ENCODE measurements around the gene RFTN1.

DNA sequence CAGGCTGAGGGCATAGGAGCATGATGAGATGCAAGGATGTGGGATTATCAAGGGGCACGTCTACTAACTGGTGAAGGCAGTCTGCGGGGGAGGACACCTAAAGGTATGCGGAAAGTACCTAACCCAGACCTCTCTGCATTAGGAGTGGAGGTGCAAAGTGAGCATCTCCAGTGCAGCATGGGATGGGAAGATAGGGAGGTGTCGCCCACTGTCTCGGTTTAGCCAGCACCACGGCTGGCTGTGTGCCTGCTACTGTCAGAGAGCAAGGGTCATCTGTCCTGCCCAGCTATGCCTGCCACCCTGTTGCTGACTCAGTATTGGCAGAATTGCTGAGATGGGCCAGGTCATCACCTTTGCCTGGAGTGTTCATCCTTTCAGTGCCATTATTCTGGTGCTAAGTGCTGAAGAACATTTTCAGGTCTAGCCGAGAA lies 208.4 kb downstream of the RFTN1 start:
- TF ChIP-seq YY1 (IDR thresholded peaks at IDR 0.05; ENCODE audit: low read depth, low read length), result no peak
- TF ChIP-seq, protein P1, sequence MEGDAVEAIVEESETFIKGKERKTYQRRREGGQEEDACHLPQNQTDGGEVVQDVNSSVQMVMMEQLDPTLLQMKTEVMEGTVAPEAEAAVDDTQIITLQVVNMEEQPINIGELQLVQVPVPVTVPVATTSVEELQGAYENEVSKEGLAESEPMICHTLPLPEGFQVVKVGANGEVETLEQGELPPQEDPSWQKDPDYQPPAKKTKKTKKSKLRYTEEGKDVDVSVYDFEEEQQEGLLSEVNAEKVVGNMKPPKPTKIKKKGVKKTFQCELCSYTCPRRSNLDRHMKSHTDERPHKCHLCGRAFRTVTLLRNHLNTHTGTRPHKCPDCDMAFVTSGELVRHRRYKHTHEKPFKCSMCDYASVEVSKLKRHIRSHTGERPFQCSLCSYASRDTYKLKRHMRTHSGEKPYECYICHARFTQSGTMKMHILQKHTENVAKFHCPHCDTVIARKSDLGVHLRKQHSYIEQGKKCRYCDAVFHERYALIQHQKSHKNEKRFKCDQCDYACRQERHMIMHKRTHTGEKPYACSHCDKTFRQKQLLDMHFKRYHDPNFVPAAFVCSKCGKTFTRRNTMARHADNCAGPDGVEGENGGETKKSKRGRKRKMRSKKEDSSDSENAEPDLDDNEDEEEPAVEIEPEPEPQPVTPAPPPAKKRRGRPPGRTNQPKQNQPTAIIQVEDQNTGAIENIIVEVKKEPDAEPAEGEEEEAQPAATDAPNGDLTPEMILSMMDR (IDR thresholded peaks at IDR 0.05; ENCODE audit: control extremely low read depth in 1 of 3, insufficient read depth in 1 of 3, low read depth in 1 of 3, low read length in 3 of 3), result no peak
- no peak for TF ChIP-seq SP1 (IDR thresholded peaks at IDR 0.05; ENCODE audit: low read depth, low read length)
- no peak for TF ChIP-seq MAFK (IDR thresholded peaks at IDR 0.05; ENCODE audit: low read depth, low read length)
- TF ChIP-seq POLR2A (IDR thresholded peaks at IDR 0.05; ENCODE audit: control extremely low read depth in 1 of 2, low read depth in 2 of 2, low read length in 2 of 2), result no peak
- TF ChIP-seq CREB1 (IDR thresholded peaks at IDR 0.05), result no peak
- no peak for TF ChIP-seq SRF (IDR thresholded peaks at IDR 0.05; ENCODE audit: low read depth, low read length)
- no peak for TF ChIP-seq EZH2 (IDR thresholded peaks at IDR 0.05; ENCODE audit: low read depth, low read length, severe bottlenecking)
- no peak for TF ChIP-seq TCF12 (IDR thresholded peaks at IDR 0.05; ENCODE audit: low read depth, low read length)
- no peak for TF ChIP-seq JUND (IDR thresholded peaks at IDR 0.05; ENCODE audit: low read length)
- TF ChIP-seq GABPA (IDR thresholded peaks at IDR 0.05; ENCODE audit: borderline replicate concordance, insufficient read depth, low read length), result no peak
- no peak for TF ChIP-seq CHD2 (IDR thresholded peaks at IDR 0.05; ENCODE audit: low read length)
- no peak for TF ChIP-seq HDAC2 (IDR thresholded peaks at IDR 0.05; ENCODE audit: borderline replicate concordance in 1 of 2, low read depth in 2 of 2, low read length in 2 of 2)
- TF ChIP-seq SIN3A (conservative IDR thresholded peaks at IDR 0.05 in 1 of 2, IDR thresholded peaks at IDR 0.05 in 1 of 2; ENCODE audit: low read depth in 1 of 2, low read length in 2 of 2), result no peak

All from H1 (cell line).